Adipocyte (in vitro differentiated cells): ENCODE data around the gene FBXL7.

Experiments used
- DNase-seq: peaks from one replicate; pipeline ENCODE4 v3.0.0-alpha.2; 2015; ENCODE audit warnings: low read depth
- H3K27me3 ChIP-seq: replicated peaks from 2 replicates; pipeline ENCODE4 v1.7.0; 2013; ENCODE audit warnings: mild to moderate bottlenecking, low read length, moderate library complexity; ENCODE audit not compliant: control insufficient read depth, insufficient read depth
- H3K36me3 ChIP-seq: 2 replicates; pipeline ENCODE4 v1.7.0; 2013; ENCODE audit warnings: low read length, mild to moderate bottlenecking, moderate library complexity; ENCODE audit not compliant: control insufficient read depth, insufficient read depth, severe bottlenecking
- H3K4me1 ChIP-seq: 2 replicates; pipeline ENCODE4 v1.7.0; 2013; ENCODE audit warnings: mild to moderate bottlenecking, low read length, moderate library complexity; ENCODE audit not compliant: control insufficient read depth, insufficient read depth
- H3K4me3 ChIP-seq: 2 replicates; pipeline ENCODE4 v1.7.0; 2013; ENCODE audit warnings: mild to moderate bottlenecking, low read length, moderate library complexity
- H3K9ac ChIP-seq: 2 replicates; pipeline ENCODE4 v1.7.0; 2013; ENCODE audit warnings: mild to moderate bottlenecking, low read length, moderate library complexity
- H3K9me3 ChIP-seq: 2 replicates; pipeline ENCODE4 v1.7.0; 2013; ENCODE audit warnings: mild to moderate bottlenecking, low read length, moderate library complexity; ENCODE audit not compliant: control insufficient read depth

The FBXL7 gene

DNA sequence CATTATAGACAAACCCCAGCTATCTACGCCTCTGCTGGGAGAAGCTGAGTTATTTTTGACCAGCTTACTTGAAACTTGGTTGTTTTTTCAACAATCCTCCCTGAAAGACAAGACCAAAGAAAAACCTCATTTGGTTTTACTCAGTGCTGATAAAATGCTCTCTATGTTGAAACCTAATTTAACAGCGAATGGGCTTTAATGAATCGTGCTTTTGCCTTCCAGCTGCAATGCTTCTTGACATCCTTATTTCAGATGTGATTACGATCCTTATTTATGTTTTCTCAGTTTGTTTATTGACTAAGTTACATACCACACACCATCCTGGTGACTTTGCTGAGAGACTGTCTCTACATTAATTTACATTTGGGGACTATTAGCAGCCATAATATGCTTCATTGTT lies 179.2 kb downstream of the FBXL7 start:
- peak; percentile 35 for DNase-seq
- H3K9me3 ChIP-seq: no peaks in the 10 kb centered on the region

DNA sequence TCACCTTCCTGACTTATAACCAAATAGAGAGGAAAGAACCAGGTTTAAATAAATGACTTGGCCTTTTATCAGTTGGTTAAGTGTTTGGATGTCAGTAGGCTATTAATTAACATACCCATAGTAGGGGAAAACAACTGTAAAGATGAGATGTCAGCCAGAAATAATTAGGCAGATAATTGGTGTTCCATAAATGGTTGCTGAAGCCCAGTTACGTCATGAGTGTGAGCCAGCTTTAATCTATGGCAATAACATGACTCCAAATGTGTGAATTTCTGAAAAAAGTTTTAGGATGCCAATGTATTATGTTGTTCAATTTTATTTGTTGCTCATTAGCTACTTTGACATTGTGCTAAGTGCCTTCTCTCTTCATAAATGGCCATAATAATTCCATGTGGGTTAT lies 180.5 kb downstream of the FBXL7 start:
- DNase-seq: no peak
- H3K9ac ChIP-seq: no peak overlapping the region
- no peaks in the 10 kb centered on the region for H3K27me3 ChIP-seq
- H3K9me3 ChIP-seq: no peaks in the 10 kb centered on the region
- H3K36me3 ChIP-seq: no peaks in the 10 kb centered on the region
- no peak overlapping the region for H3K4me3 ChIP-seq
- H3K4me1 ChIP-seq: no peaks in the 10 kb centered on the region

More for the DNA sequence above, 179.2 kb downstream of the FBXL7 start:
- Histone ChIP-seq H3K27me3 (no peaks in the 10 kb centered on the region), H3K4me1 (no peaks in the 10 kb centered on the region), H3K4me3 (no peak overlapping the region), H3K36me3 (no peaks in the 10 kb centered on the region), H3K9ac (no peak overlapping the region)

DNA sequence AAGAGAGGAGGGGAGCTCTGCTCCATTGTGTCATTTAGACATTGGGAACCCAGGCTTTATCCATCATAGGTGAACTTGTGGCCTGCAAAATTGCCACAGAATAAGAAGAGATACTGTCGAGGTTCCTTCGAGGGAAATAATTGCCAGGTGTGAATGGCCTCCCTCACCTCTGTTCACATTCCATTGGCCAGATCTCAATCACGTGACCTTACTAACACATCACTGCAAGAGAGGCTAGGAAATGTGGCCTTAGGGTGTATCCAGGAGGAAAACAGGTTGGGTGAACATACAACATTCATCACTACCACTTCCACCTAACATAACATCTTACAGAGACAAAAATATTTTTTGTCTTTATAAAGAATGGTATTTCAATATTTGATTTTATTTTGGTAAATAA lies 182.1 kb downstream of the FBXL7 start:
- no peaks in the 10 kb centered on the region for H3K36me3 ChIP-seq
- H3K9me3 ChIP-seq: no peaks in the 10 kb centered on the region

DNA sequence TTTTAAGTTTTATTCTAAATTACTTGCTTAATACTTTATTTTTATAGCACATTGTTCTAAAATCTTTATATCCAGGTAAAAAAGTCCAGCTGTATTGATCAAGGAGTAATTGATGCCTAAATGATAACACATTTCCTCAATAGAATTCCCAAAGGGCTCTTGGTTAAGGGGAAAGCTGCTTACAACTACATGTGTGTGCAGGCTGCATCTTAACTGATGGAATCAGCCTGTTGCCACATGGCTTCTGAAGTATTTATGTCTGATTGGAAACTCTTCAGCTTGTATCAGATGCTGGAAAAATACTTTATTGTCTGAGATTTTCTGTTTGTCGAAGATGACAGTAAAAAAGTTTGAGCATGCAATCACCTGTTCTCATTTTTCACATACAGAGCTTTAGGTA lies 182.6 kb downstream of the FBXL7 start:
- Histone ChIP-seq H3K9ac (no peak overlapping the region), H3K4me3 (no peak overlapping the region), H3K27me3 (no peaks in the 10 kb centered on the region), H3K9me3 (no peaks in the 10 kb centered on the region), H3K4me1 (no peaks in the 10 kb centered on the region), H3K36me3 (no peaks in the 10 kb centered on the region)
- no peak for DNase-seq

More for the DNA sequence above, 182.1 kb downstream of the FBXL7 start:
- Histone ChIP-seq H3K4me3 (no peak overlapping the region), H3K4me1 (no peaks in the 10 kb centered on the region), H3K9ac (no peak overlapping the region), H3K27me3 (no peaks in the 10 kb centered on the region)
- DNase-seq: no peak

DNA sequence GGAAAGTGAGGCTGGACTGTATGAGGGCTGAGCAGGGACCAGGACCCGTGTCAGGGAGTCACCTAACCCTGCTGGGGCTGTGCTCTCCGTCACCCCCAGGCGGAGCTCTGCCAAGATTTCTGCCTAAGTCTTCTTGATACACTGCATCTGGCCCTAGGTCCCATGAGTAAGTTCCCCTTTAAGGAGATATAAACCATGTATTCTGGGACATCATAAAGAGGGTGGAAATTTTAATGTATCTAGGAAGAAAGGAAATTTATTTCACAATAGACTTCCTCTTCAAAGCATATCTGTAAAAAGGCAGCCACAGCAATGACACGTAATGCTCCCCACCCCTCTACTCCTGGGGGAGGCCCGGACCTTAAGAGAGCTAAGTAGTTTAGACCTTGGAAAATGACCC lies 183.4 kb downstream of the FBXL7 start:
- no peaks in the 10 kb centered on the region for H3K27me3 ChIP-seq
- no peaks in the 10 kb centered on the region for H3K36me3 ChIP-seq
- H3K9me3 ChIP-seq: no peaks in the 10 kb centered on the region
- H3K4me3 ChIP-seq: no peak overlapping the region
- H3K4me1 ChIP-seq: no peaks in the 10 kb centered on the region
- H3K9ac ChIP-seq: no peak overlapping the region
- DNase-seq: no peak

DNA sequence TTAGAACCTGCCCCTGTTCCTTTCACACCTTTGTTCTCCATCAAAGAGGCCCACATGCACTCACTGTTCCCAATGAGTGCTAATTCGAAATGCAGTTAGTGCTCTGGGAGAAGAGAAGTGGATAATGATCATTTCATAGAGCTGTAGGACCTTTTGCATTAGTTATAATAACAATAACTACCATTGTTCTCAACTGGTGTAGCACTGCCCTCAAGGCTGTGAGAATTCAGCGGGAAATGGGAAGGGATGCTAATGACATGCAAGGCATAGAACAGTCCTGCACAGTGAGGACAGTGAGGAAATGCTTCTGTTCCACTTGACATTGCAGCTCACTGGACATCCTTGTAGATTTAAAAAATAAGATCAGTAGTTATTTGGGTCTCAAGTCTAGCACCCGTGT lies 187.4 kb downstream of the FBXL7 start:
- no peak for DNase-seq
- Histone ChIP-seq H3K4me3 (no peak overlapping the region), H3K9me3 (no peaks in the 10 kb centered on the region), H3K27me3 (no peaks in the 10 kb centered on the region), H3K36me3 (no peaks in the 10 kb centered on the region), H3K4me1 (peaks cover 16% of the 10 kb centered on the region), H3K9ac (no peak overlapping the region)

DNA sequence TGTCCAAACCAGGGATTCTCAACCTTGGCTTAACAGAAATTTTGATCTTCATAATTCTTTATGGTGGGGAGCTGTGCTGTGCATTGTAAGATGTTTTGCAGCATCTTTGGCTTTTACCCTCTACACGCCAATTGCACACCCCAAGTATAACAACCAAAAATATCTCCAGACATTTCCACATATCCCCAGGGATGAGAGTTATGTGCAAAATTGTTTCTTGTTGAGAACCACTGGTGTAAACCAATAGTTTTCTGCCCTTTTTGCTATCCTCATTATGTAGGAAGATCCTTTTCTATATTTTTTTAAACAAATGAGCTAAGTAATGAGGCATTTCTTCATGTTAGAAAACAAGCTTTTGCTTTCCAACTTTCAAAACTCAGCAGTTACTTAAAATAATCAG lies 189.9 kb downstream of the FBXL7 start:
- Histone ChIP-seq H3K4me1 (peaks cover 23% of the 10 kb centered on the region), H3K27me3 (no peaks in the 10 kb centered on the region), H3K4me3 (no peak overlapping the region), H3K9ac (no peak overlapping the region), H3K36me3 (no peaks in the 10 kb centered on the region), H3K9me3 (no peaks in the 10 kb centered on the region)
- DNase-seq: no peak

DNA sequence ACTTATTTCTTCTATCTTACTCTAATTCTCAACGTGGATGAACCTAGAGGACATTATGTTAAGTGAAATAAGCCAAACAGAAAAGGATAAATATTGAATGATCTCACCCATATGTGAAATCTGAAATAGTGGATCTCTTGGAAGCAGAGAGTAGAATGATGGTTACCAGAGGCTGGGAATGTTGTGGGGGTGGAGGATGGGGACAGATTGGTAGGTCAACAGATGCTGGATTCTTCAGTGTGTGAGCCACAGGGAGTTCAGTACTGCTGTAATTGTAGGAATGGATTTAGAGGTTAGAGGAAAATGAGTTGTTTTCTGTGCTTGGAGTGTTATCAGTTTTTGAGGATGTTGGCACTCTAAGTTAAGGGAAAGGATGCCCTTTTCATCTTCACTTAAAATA lies 190.6 kb downstream of the FBXL7 start:
- H3K9me3 ChIP-seq: no peaks in the 10 kb centered on the region
- H3K4me3 ChIP-seq: no peak overlapping the region
- no peak for DNase-seq
- H3K36me3 ChIP-seq: no peaks in the 10 kb centered on the region
- H3K9ac ChIP-seq: no peak overlapping the region
- peaks cover 31% of the 10 kb centered on the region for H3K4me1 ChIP-seq
- no peaks in the 10 kb centered on the region for H3K27me3 ChIP-seq

DNA sequence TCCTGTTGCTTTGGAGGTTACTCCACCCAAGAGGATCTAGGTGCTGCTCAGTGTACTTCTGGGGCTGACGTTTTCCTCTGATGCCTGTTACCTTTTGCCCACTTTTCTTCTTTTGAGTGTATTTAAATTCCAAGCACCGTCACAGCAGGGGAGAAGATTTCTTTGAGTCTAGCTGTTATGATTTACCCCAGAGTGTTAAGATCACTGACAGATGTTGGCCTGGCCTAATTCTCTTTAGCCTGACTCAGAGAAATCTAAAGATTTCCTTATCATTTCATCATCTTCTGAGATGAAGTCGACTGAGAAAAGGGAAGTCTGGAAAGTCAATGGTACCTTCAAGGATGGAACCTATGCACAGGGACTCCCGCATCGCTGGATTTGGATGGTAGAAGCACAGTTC lies 191.5 kb downstream of the FBXL7 start:
- Histone ChIP-seq H3K36me3 (no peaks in the 10 kb centered on the region), H3K4me3 (peak overlapping the region; percentile 27), H3K9ac (no peak overlapping the region), H3K4me1 (peaks cover 37% of the 10 kb centered on the region), H3K9me3 (no peaks in the 10 kb centered on the region), H3K27me3 (no peaks in the 10 kb centered on the region)
- DNase-seq: peak; percentile 59

DNA sequence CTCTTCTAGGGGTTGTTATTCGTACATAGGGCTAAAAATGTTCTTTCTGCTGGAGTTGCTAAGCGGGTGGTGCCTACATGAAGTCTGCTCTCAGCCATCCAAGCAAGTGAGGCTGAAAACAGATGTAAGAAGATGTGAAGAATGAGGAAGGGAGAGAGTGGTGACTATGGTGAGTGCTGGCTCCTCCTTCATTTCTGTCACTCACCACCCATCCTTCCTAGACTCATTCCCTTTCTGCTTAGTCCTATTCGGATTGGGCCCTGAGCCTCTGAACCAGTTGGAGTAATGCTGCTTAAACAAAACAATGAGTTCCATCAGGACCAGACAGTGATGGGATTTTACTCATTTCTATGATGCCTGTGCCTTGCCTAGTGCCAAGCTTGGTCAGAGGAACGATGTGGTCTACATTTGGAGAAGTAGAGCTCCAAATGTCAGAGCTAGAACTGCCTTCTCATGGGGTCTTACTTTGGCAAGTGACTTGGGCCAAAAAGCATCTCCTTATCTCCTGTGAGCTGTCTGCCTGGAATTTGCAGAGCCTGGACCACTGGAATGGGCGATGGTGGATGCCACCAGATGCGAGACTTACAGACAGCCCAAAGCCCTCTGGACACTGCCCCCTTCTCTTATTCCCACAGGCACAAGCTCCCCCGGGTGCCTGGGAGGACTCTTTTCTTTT lies 192.9 kb downstream of the FBXL7 start:
- Histone ChIP-seq H3K27me3 (no peaks in the 10 kb centered on the region), H3K4me1 (peaks cover 37% of the 10 kb centered on the region), H3K9me3 (no peaks in the 10 kb centered on the region), H3K4me3 (no peak overlapping the region), H3K36me3 (no peaks in the 10 kb centered on the region), H3K9ac (no peak overlapping the region)
- no peak for DNase-seq

DNA sequence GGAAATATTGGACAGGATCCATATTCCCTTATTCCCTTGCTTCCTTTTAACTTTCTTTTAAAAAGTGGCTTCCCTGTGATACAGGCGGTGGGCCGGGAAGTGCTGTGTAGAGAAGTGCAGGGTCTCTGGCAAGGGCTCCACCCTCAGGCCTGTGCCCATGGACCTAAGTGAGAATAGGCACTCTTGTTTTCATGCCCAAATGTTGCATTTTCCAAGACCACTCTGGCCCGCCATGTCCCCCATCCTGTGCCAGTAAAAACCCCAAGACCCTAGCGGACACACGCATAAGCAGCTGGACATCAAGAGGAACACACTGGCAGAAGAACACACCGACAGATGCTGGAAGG lies 193.4 kb downstream of the FBXL7 start:
- no peaks in the 10 kb centered on the region for H3K9me3 ChIP-seq
- no peak for DNase-seq
- H3K27me3 ChIP-seq: no peaks in the 10 kb centered on the region
- H3K36me3 ChIP-seq: no peaks in the 10 kb centered on the region
- H3K4me3 ChIP-seq: no peak overlapping the region
- H3K9ac ChIP-seq: no peak overlapping the region
- H3K4me1 ChIP-seq: peaks cover 37% of the 10 kb centered on the region

DNA sequence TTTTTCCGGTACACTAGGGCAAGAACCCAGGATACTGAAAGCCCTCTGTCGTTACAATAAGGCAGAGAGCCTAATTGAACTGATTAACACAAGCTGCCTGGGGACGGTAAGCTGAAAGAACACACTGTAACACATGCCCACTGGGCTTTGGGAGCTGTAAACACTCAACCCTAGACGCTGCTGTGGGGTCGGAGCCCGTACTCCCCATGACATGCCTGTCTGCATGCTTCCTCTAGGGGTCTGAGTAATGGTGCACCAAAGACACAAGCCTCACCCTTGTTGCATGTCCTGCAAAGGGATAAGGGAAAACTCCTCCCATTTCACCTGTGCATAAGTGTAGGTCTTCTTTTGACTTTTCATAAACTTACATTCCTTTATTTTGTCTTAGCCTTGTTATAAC lies 194.0 kb downstream of the FBXL7 start:
- no peaks in the 10 kb centered on the region for H3K9me3 ChIP-seq
- H3K4me3 ChIP-seq: no peak overlapping the region
- peaks cover 37% of the 10 kb centered on the region for H3K4me1 ChIP-seq
- no peaks in the 10 kb centered on the region for H3K36me3 ChIP-seq
- H3K27me3 ChIP-seq: no peaks in the 10 kb centered on the region
- no peak overlapping the region for H3K9ac ChIP-seq
- no peak for DNase-seq
